NCI-H345 treated with DMSO at 0.1 percent for 48 hours (cell line): ENCODE results near the gene TUBGCP6.

Experiments used
- DNase-seq: peaks from one replicate; lab custom pipeline; 2025; ENCODE audit not compliant: unreplicated experiment; lab: John Stamatoyannopoulos, UW

TUBGCP6 gene

DNA sequence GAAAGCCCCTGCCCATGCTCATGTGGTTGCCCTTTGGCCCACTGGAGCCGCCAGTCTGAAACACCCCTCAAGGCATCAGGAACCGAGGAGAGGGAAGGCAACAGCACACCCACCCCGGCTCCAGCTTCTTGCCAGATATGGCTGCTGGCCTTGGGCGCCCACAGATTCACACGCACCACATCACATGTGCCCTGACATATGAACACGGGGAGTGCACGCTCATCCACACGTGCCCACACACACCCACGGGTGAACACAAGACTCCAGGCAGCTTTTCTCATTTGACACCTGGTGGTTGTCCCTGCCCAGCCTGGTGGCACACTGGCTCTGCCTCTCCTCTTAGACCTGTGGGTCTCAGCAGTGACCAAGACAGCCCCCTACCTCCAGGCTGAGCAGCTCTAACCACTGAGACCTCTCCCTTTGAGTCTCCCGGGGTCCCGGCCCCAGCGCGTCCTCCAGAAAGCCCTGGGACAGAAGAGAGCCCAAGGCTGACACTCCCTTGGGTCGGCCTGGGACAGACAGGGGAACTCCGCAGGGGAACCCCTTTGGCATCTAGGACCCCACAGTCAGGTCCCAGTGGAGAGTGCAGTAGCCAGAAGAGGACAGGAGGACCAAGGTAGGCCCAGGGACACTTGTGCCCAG, 19.4 kb upstream of the TUBGCP6 start:
- no peak for DNase-seq

DNA sequence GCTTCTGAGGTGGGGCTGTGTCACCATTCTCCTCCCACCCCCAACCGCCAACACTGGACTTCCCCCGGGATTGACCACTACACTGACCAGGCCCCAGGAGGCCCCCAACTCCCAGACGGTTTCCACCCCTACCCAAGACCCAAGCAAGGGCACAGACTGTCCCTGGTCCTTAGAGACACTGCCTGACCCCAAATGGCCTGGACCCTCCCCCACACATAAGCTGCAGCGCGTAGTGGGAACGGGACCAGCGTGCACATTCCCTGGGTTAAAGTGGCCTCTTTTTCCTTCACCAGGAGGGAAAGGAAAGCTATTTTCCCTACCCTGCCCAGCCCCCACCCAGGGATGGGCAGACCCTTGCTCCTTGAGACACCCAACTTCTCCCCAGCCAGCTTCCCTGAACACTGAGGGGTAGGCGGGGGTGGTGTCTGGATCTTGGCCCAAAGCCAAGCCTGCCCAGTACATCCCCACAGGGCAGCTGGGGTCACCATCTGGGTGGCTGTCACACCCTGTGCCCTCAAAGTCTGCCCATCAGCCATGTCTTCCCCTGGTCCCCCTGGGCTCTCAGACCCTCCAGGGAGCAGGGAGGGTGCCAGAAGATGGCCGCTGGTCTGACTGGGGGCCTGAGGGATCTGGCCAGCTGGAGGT, 18.3 kb upstream of the TUBGCP6 start:
- no peak for DNase-seq

DNA sequence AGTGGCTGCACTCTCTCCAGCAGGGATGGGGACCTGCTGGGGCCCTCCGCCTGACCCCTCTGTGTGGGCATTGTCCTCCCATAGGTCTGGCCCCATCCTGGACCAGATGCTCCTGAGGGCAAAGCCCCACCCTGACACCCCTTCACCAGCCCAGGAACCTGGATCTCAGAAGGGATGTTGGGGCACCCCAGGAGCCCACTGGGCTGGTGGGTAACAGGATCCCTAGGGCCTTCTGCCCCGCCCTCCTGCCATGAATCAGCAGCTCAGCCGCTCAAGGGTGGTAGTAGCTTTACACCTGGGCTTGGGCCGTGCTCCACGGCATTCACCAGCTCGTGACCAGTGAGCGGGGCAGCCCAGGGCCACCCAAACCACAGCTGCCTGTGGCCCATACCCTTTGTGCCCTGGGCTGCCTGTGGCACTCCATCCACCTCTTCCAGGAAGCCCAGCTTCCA, 17.7 kb upstream of the TUBGCP6 start:
- DNase-seq, result no peak

DNA sequence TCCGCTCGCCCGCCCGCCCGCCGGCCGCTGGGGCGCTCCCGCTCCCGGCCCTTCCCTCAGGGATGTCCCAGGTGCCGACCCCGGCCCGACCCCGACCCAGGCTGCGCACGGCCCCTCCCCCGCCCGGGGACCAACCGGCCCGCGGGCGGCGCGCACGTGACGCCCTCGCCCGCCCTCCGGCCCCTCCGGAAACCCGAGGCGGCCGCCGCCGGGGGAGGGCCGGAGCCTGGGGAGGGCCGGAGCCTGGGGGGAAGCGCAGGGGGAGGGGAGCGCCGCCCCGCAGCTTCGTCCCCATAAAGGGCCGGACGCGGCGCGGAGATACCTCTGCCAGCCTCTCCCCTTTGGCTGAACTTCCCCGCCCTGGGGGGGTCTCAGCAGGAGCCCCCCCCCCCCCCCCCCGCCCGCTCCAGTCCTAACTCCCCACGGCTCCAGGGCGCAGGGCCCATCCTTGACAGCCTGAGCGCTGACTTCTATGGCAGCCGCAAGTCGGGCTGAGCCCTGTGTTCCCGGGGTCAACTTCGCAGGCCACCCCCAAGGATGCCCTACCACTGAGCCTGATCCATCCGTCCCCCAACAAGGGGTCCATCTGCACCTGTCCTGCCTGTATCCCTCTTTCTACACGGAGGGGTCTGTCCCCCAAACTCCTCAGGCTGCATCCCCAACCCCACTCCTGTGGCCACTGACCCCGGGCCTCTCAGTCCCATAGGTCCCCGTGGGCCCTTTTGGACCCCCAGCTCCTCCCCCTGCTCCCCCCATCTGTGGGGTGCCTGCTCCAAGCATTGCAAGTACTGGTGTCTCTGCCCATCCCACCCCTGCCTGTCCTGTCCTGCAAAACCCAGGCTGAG, 17.0 kb upstream of the TUBGCP6 start, which contains the start of gene MAPK12:
MAPK12 (minus strand) TSS at position 69 of the 845 bp plus-strand sequence. CDS start 174 bp downstream, outside the sequence.
- DNase-seq, result no peak

DNA sequence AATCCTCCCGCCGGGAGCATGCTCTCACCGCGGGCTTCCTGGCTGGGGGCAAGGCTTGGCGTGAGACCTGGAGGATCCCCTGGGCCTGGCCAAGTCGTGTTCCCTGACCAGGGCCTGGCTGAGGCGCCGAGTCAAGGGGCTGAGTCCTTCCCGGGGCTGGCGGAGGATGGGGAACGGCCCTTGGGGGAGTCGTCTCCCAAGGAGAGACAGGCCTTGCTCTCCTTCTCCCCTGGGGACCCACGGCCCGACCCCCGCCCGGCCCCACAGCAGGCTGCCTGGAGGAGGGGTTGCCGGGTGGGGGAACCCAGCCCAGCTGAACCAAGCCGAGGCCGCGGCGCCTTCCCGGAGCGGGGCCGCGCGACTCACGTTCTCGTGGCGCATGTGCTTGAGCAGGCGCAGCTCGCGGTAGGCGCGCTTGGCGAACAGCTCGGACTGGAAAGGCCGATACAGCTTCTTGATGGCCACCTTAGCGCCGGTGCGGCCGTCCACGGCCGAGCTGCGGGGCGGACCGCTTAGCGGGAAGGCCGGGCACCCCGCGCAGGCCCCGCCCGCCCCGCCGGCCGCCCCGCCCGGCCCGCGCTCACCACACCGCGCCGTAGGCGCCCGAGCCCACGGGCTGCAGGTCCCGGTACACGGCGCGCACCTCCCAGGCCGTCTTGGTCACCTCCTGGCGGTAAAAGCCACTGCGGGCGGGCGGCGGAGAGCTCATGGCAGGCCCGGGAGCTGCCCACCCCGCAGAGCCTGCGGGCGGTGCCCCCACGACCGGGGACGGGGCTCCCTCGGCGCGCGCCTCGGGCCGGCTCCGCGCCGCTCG, 16.2 kb upstream of the TUBGCP6 start:
- no peak for DNase-seq

DNA sequence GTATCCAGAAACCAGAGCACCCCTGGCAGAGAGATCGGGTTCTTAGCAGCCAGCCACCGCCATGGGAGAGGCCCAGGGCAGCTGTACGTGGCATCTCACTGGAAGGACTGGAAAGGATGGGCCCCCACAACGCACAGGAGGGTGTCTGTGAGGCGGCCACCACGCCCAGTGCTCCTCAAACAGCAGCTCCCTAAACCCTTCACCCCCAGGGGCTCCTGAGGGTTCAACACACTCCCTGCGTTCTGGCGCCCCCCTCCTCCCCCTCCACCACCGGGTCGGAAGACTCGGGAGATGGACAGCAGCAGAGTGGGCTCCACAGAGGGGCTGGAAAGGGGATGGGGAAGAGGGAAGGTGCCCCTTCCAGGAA, 15.6 kb upstream of the TUBGCP6 start:
- no peak for DNase-seq

DNA sequence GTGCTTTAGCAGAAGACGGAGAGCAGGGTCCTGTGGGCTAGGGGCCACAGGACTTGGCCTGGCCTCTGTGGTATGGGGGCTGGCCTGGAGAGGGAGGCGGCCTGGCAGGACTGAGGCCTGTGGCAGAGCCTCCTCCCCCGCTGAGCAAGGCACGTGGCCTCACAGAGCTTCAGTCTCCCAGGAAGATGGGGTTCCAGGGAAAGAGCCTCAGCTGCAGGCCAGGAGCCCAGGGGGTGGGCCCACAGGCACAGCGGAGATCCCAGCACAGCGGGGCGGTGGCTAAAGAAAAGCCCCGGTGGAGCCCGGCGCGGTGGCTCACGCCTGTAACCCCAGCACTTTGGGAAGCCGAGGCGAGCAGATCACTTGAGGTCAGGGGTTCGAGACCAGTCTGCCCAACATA, 14.5 kb upstream of the TUBGCP6 start:
- no peak for DNase-seq

DNA sequence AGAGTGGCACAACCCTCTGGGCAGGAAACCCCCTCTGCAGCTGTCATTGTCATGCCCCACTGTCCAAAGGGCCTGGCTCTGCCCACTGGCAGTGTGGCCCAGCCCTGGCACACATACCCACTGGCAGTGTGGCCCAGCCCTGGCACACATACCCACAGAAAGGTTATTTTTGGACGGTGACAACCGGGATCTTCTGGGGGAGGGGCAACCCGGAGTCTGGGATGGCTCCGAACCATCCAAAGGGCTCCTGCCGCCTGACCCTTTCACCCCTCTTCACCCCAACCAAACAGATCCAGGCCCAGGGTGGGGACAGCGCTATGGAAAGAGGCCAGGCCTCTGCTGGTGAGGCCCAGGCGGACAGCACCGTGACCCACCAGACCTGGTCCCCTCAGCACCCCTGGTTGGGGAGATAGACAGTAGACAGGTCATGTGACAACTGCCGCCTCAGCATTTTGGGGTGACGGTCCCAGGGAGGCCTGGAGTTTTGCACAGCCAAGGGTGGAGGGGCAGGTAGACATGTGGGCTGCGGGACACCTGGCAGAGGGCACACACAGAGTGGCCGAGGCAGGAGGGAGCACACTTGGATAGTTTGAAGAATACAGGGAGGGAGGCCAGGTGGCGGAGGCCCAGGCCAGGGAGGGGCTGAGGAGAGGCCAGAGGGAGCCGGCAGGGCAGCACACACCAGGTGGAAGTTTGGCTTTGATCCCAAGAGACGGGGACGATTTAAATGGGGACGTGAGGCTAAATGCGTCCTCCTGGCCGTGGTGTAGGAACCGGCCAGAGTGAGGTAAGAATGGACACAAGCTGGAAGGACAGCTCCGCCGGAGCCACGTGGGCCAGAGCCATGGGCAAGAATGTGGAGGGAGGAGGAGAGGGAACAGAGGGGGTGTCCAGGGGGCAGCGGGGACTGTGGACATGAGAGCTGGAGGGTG, 13.8 kb upstream of the TUBGCP6 start:
- DNase-seq, result no peak

DNA sequence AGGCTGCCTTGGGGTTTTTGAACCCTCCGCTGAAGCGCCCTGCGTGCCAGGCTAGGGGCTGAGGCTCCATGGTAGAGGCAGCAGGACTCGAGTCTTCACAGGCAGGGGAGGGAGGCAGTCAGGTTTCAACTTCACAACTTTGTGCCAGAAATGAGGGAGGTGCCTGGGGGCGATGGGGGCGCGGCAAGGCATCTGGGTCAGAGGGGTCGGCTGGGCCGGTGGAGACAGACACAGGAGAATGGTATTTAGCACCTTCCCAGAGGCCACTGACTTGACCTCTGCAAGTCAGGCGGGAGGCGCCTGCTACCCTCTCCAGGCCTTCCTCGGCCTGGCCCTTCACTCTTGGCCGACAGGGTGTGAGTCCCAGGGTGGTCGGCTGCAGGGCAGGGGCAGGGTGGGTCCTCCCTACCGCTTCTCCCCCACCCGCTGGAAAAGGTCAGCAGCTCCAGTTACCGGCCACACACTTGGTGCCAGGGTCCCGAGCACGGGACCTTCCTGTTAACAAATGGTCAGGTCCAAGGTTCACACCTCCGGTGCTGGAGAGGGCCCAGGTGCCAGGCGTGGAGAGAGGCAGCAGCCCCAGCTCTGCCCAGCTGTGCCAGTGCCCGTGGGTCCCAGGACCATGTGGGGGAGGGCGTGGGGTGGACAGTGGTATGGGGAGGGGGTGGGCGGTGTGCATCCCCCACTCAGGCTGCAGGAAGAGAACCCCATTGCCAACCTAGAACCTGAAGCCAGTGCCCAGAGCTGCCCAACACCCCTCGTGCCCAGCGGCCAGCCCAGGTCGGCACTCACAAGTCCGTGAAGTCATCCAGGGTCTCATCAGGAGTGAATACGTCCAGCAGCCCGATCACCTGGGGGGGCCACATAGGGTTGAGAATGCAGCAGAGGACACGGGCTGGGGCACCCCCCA, 12.9 kb upstream of the TUBGCP6 start:
- no peak for DNase-seq

DNA sequence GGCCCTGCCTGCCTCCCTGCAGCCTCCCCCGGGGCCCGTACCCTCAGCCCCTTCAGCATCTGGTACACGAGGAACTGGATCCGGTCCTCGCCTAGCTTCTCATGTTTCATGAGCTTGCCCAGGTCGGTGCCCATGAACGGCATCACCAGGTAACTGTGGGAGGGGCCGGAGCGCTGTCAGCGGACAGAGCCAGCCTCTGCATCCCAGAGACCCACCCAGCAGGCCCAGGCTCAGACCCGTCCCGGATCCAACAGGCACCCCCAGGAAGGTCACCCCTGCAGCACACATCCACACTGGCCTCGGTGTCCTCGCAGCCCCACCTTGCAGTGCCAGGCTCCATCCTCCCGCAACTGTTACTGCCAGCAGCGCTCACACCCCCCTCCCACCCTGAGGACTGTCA, 12.2 kb upstream of the TUBGCP6 start:
- no peak for DNase-seq

DNA sequence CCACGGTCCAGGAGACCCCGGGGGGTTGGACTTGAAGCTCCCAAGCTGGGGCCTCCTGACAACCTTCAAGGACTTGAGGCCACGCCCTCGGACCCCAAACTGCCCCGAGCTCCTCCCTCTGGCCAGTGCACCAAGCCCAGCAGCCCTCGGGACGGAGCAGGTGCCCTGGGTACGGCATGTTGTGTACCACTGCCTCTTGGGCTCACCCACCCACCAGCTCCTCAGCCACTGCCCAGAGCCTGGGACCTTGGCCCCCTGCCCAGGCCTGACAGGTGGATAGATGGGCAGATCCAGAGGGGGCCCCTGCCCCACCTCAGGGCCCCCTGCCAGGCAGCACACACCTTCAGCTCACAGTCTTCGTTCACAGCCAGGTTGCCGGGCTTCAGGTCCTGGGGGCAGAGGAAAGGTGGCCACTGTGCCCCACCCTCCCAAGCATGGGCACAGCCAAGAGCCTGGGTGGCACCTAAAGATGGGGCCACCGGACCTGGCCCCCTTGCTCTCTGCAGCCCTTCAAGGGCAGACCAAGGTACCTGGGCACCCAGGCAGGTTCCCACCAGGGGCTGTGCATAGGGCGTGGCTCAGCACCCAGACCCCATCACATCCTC, 11.5 kb upstream of the TUBGCP6 start:
- DNase-seq, result no peak

DNA sequence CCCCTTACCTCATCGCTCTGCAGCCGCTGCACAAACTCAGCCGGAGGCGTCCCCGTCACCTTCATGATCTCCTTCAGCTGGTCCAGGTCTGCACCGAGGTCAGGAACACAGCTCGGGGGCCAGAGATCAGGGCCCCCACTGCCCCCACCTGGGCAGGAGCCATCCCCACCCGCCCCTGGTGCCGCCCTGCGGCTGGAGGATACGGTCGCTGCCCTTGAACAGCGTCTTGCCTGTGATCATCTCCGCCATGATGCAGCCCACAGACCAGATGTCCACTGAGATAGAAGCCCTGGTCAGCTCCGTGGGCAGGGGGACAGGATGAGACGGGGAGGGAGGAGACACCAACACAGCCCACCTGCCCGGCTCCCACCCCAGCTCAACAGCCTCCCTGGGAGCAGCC, 10.8 kb upstream of the TUBGCP6 start:
- no peak for DNase-seq

DNA sequence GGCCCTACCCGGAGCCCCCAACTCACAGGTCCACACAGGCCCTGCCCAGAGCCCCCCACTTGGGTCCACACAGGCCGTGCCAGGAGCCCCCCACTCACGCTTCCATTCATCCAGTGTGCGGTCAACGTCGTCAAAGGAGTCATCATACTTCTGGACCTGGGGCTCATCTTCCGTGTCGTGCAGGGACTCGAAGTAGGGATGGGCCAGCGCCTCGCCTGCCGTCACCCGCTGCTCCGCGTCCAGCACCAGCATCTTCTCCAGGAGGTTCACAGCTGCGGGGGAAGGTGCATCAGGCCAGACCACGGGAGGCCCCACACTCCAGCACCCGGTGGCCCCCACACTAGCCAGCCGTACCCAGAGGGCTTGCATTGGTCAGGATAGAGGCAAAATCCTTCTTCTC, 10.3 kb upstream of the TUBGCP6 start:
- DNase-seq, result no peak

DNA sequence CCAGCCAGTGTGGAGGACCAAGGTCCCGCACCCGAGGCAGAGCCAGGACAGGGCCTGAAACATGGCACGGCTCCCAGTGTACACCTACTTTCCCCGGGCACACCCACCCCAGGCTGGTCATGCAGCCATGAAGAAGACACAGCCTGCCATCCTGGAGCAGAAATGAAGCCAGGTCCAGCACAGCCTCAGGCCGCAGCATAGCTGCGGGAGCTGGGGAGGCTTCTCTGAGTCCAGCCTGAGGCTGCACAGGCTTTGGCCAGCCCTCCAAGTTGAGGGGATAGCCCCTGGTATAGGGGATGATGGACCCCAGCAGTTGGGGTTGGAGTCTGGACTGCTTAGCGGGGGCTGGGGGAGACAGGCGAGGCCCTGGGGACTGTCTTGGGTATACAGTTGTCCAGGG, 9.1 kb upstream of the TUBGCP6 start:
- DNase-seq, result no peak

DNA sequence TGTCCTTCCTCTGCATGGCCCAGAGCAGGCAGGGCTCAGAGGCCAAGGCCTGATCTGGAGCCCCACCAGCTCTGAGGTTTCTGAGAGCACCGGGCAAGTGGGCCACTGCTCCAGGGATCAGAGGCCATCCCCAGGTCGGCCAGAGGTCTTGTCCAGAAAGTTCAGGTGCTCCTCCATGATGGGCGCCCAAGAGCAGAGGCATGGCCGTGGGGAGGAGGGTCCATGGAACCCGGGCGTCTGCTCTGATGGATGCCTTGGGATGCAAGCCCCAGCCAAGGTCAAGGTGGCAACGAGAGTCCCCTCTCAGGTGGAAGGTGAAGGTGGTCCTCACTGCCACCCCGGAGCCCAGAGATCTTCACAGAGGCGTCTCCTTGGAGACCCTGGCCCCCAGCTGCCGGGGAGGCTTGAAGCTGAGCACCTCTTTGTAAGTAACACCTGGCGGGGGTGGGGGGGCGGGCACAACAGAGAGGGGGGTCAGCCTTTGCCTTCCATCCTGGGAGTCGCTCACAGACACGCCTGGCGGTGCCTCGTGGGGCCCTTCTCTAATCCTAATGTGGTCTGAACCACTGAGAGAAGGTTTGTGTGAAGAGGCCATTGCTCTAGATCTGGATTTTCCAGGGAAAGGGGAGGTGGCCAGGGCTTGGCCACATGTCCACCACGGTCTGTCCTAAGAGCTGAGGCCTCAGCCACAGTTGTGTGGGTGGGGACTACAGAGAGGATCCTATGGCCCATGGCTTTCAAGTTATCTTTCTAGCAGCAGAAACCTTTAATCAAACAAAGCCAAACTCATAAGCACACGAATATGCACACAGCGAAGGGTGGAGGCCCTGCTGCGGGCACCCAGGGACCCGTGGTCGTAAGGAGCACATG, 8.5 kb upstream of the TUBGCP6 start:
- no peak for DNase-seq

DNA sequence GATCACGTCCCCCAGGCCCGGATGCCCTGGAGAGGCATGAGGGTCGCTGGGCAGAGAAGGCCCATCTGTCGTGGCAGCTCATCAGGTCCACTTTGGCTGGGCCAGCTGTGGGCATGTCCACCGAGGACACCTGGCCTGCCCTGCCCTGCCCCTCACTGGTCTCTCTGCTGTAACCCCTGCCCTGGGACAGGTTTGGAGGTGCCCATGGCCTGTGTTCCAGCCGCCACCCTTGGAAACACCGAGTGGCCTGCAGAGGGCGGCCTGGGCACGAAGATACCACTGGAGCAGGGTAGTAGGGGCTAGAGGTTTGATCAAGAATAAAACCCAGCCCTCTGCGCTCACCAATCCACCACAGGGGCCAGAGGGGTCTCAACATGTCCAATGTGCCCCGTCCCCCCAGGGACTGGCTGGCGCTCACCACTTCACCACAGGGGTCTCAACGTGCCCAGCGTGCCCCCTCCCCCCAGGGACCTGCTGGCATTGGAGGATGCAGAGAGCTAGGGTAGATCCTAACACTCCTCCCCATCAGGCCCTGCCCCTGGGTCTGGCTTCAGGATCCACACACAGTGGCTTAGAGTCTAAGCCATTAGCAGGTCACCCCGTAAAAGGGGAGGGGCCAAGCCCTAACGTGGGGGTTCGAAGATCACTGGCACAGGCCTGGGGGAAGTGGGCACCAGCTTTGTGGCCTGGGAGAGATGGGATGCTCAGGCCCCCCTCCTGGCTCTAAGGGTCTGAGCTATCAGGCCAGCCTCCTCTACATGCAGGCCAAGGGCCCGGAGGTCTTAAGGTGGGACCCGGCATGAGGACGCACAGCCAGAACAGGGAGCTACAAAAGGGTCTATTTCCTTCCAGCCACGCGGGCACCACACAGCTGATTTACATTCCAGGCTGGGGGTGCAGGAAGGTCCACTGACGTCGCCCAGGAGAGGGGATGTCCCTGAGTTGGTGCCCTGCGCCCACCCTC, 7.5 kb upstream of the TUBGCP6 start:
- no peak for DNase-seq
